ENCODE data around the gene GNA12.

DNA sequence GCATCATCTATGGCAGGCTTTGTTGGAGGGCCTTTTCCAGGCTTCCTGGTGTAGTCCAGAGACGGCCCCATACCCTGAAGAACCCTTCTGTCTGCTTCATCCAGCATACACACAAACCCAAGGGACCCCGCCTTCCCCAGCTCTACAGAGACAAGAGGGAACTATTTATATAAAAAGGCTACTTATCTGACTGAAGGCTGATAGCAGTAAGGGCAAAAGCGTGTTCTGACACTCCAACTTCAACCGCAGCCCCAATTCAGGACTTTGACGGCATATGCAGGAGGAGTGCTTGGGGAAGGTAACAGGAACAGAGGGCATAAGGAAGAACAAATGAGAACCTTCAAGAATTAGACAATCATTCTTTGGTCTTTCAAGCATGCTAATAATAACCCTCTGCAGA is 21.0 kb downstream of the GNA12 start:
- TF ChIP-seq, protein P1, sequence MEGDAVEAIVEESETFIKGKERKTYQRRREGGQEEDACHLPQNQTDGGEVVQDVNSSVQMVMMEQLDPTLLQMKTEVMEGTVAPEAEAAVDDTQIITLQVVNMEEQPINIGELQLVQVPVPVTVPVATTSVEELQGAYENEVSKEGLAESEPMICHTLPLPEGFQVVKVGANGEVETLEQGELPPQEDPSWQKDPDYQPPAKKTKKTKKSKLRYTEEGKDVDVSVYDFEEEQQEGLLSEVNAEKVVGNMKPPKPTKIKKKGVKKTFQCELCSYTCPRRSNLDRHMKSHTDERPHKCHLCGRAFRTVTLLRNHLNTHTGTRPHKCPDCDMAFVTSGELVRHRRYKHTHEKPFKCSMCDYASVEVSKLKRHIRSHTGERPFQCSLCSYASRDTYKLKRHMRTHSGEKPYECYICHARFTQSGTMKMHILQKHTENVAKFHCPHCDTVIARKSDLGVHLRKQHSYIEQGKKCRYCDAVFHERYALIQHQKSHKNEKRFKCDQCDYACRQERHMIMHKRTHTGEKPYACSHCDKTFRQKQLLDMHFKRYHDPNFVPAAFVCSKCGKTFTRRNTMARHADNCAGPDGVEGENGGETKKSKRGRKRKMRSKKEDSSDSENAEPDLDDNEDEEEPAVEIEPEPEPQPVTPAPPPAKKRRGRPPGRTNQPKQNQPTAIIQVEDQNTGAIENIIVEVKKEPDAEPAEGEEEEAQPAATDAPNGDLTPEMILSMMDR (IDR thresholded peaks at IDR 0.05) = no peak
- TF ChIP-seq EP300 (IDR thresholded peaks at IDR 0.05) = no peak

Measured in stomach (tissue), 4 donors.